SU-DHL-6 (cell line): ENCODE measurements around the gene SPP2.

Source experiments
- H2AFZ ChIP-seq: fragments of 200-600 bp; sonication (generic); 2 replicates; pipeline ENCODE4 v1.6.1; 2014; ENCODE audit warnings: low read depth, mild to moderate bottlenecking, moderate library complexity, mixed read lengths, antibody characterized with exemption, low read length; ENCODE audit not compliant: severe bottlenecking
- H3F3A ChIP-seq: fragments of 200-600 bp; shearing (Covaris generic); 2 replicates; pipeline ENCODE4 v1.6.0; 2016; ENCODE audit warnings: antibody characterized with exemption, mild to moderate bottlenecking; ENCODE audit not compliant: insufficient read depth
- H3K27ac ChIP-seq: fragments of 200-600 bp; sonication (generic); 2 replicates; pipeline ENCODE4 v1.5.1; 2016; ENCODE audit warnings: low read depth, mild to moderate bottlenecking, low read length, moderate library complexity, mixed read lengths
- H3K27me3 ChIP-seq: fragments of 200-600 bp; sonication (generic), shearing (Covaris generic); 2 replicates; pipeline ENCODE4 v1.6.0; 2014; ENCODE audit warnings: mild to moderate bottlenecking, low read length
- H3K36me3 ChIP-seq: fragments of 200-600 bp; sonication (generic); 2 replicates; pipeline ENCODE4 v1.6.1; 2014; ENCODE audit warnings: mild to moderate bottlenecking, low read length, mixed read lengths
- H3K4me2 ChIP-seq: fragments of 300-600, 200-600 bp; shearing (Covaris generic), sonication (generic); 2 replicates; pipeline ENCODE4 v1.6.0; 2014; ENCODE audit warnings: low read length, low read depth, mild to moderate bottlenecking; ENCODE audit not compliant: poor library complexity, severe bottlenecking
- H3K4me3 ChIP-seq: fragments of 200-600 bp; sonication (generic); 2 replicates; pipeline ENCODE4 v1.5.1; 2014; ENCODE audit warnings: antibody characterized with exemption, low read length, mild to moderate bottlenecking, mixed read lengths; ENCODE audit not compliant: insufficient read depth, poor library complexity, severe bottlenecking
- H3K79me2 ChIP-seq: fragments of 200-600 bp; sonication (generic); 2 replicates; pipeline ENCODE4 v1.6.1; 2014; ENCODE audit warnings: mild to moderate bottlenecking, low read length, moderate library complexity; ENCODE audit not compliant: insufficient read depth
- H3K9ac ChIP-seq: fragments of 200-600 bp; sonication (generic); 2 replicates; pipeline ENCODE4 v1.7.0; 2014; ENCODE audit warnings: mild to moderate bottlenecking, low read length
- H3K9me2 ChIP-seq: fragments of 200-600 bp; sonication (generic); replicated peaks from 2 replicates; pipeline ENCODE4 v1.6.1; 2014; ENCODE audit warnings: low read length; ENCODE audit not compliant: insufficient read depth
- H3K9me3 ChIP-seq: fragments of 200-600 bp; sonication (generic); 2 replicates; pipeline ENCODE4 v1.6.1; 2014; ENCODE audit warnings: low read length, mixed read lengths; ENCODE audit not compliant: insufficient read depth
- H4K20me1 ChIP-seq: fragments of 200-600 bp; sonication (generic); 2 replicates; pipeline ENCODE4 v1.6.1; 2014; ENCODE audit warnings: low read depth, mild to moderate bottlenecking, antibody characterized with exemption, low read length, moderate library complexity, mixed read lengths
- CTCF ChIP-seq: fragments of 200-600 bp; sonication (generic); IDR thresholded peaks from one replicate; pipeline ENCODE4 v1.5.1; 2017; ENCODE audit warnings: antibody characterized with exemption, mild to moderate bottlenecking, low read length, moderate library complexity; ENCODE audit not compliant: insufficient read depth, poor library complexity, severe bottlenecking
- EZH2phosphoT487 ChIP-seq: fragments of 200-600 bp; sonication (generic), shearing (Covaris generic); conservative IDR thresholded peaks from 2 replicates; pipeline ENCODE4 v1.6.1; 2018; ENCODE audit warnings: mild to moderate bottlenecking, antibody characterized with exemption, low read length, moderate library complexity, mixed read lengths

SPP2 gene

GRCh38 chr2:234092344-234092743, 41.8 kb downstream of the SPP2 start:
- H3K79me2 ChIP-seq, result no peaks in the 10 kb centered on the region
- no peaks in the 10 kb centered on the region for H3F3A ChIP-seq
- H3K36me3 ChIP-seq, result no peaks in the 10 kb centered on the region
- no peak overlapping the region for H3K27ac ChIP-seq
- H4K20me1 ChIP-seq, result no peaks in the 10 kb centered on the region
- no peak overlapping the region for H2AFZ ChIP-seq
- no peak overlapping the region for H3K4me2 ChIP-seq
- H3K27me3 ChIP-seq, result no peaks in the 10 kb centered on the region
- no peak overlapping the region for H3K4me3 ChIP-seq
- H3K9me3 ChIP-seq, result no peaks in the 10 kb centered on the region
- no peak overlapping the region for H3K9ac ChIP-seq
- no peak for TF ChIP-seq EZH2phosphoT487
- no peaks in the 10 kb centered on the region for H3K9me2 ChIP-seq

- no peaks in the 10 kb centered on the region for H4K20me1 ChIP-seq
- no peak overlapping the region for H3K9ac ChIP-seq
- H3K79me2 ChIP-seq, result no peaks in the 10 kb centered on the region
- H3K9me2 ChIP-seq, result no peaks in the 10 kb centered on the region
- H3F3A ChIP-seq, result no peaks in the 10 kb centered on the region
- no peaks in the 10 kb centered on the region for H3K36me3 ChIP-seq
- no peak overlapping the region for H3K27ac ChIP-seq
- no peaks in the 10 kb centered on the region for H3K9me3 ChIP-seq
- H3K4me2 ChIP-seq, result no peak overlapping the region
- no peaks in the 10 kb centered on the region for H3K27me3 ChIP-seq
- TF ChIP-seq EZH2phosphoT487 (no peak), CTCF (no peak)
- no peak overlapping the region for H2AFZ ChIP-seq
- H3K4me3 ChIP-seq, result no peak overlapping the region
These were observed 44.8 kb downstream of the SPP2 start for GRCh38 chr2:234095301-234095700.

GRCh38 chr2:234096164-234096563, 45.7 kb downstream of the SPP2 start:
- Histone ChIP-seq H3K79me2 (no peaks in the 10 kb centered on the region), H3F3A (no peaks in the 10 kb centered on the region), H2AFZ (no peak overlapping the region), H3K4me3 (no peak overlapping the region), H3K9ac (no peak overlapping the region), H3K4me2 (no peak overlapping the region), H4K20me1 (no peaks in the 10 kb centered on the region), H3K27ac (no peak overlapping the region), H3K27me3 (no peaks in the 10 kb centered on the region), H3K36me3 (no peaks in the 10 kb centered on the region), H3K9me3 (no peaks in the 10 kb centered on the region), H3K9me2 (no peaks in the 10 kb centered on the region)
- TF ChIP-seq CTCF (no peak), EZH2phosphoT487 (no peak)

- no peaks in the 10 kb centered on the region for H3F3A ChIP-seq
- H3K36me3 ChIP-seq, result no peaks in the 10 kb centered on the region
- H3K9me3 ChIP-seq, result no peaks in the 10 kb centered on the region
- no peak overlapping the region for H3K4me3 ChIP-seq
- no peaks in the 10 kb centered on the region for H4K20me1 ChIP-seq
- no peak overlapping the region for H3K27ac ChIP-seq
- H3K9me2 ChIP-seq, result no peaks in the 10 kb centered on the region
- no peak overlapping the region for H3K4me2 ChIP-seq
- no peak for TF ChIP-seq EZH2phosphoT487
- H3K9ac ChIP-seq, result no peak overlapping the region
- no peaks in the 10 kb centered on the region for H3K27me3 ChIP-seq
- H3K79me2 ChIP-seq, result no peaks in the 10 kb centered on the region
- no peak overlapping the region for H2AFZ ChIP-seq
These were observed 48.2 kb downstream of the SPP2 start for GRCh38 chr2:234098681-234099080.
